Pericardium fibroblast (primary cell): Measurements from ENCODE around the gene OBSL1. TPM values are rescaled to one million over a fixed set of nuclear protein-coding genes. Genes with fewer than 3 reads are reported as not detected.

Source experiments
- total RNA-seq: library from RNA; depleted of rRNA; stranded (reverse); fragments of >200 nt; gene quantifications from 2 replicates; pipeline ENCODE4 v1.2.3, GENCODE V29; 2015

Gene OBSL1
- 108 and 140 TPM in 2 replicates for total RNA-seq

DNA sequence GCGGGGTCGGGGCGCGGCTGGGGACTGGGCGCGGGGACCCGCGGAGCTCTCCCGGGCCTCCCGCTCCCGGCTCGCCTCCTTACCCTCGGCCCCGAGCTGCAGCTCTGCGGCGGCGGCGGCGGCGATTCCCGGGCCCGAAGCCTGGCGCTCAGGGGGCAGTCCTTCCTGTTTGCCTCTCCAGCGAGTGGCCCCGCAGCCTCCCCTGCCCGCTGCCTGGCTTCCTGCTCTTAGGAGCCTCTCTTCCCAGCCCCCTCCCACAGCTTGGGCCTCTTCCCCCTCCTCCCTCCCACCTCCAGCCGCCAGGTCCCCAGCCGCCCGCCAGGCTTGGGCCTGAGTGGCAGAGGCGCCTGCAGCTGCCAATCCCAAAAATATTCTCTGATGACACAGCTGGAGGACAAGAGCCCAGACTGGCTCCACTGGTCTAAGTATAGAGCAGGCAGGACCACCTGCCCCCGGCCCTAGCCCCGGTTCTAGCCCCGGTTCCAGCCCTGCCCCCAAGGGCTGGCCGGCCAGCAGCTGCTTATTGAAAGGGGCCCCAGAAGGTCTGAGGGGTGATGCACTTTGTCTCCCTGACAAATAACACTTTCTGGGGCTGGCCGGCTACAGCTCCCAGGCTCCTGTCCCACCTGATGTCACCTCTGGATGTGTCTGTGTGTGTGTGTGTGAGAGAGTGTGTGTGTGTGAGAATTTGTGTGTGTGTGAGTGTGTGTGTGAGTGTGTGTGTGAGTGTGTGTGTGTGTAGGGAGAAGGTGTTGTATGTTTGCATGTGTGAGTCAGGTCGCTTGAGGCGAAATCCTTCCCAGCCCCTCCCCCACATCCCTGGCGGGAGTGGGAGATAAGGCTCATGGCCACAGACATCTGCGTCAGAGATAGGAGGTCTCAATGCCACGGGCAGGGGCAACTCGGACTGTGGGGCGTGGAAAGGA, at the start of gene OBSL1:
Gene OBSL1 (minus strand): TSS at position 229 of the 926 bp plus-strand sequence. CDS start 307 bp downstream, outside the sequence.

DNA sequence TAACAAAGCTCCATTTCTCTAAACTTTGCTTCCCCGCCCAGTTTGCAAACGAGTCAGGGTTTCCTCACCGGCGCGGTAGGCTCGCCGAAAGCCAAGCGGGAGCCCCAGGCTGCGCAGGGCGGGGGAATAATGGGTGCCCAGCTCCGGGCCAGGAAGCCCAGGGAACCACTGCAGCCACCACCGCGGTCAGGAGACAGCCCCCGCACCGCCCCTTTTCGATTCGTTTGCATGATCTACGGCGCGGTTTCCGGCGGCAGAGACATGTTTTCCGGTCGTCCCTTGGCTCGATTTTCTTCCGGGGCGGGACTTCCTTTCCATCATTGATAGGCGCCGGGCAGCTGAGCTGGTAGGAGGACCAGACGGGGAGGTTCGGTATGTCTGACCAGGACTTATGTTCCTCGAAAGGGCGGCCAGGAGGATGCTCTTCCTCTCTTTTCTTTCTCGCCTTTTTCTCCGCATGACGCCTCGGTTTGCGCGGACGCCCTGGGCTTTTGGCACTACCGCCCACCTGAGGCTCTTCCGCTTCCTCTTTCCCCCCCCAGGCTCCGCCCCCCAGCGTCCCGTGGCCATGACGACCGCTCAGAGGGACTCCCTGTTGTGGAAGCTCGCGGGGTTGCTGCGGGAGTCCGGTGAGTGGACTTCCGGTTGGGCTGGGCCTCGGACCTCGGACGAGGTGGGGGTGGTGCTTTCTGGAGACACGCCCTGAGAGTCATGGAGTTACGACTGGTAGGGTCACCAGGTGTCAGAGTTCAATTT, 26.4 kb upstream of the OBSL1 start, which contains the start of gene STK11IP:
Gene STK11IP (plus strand): TSS at position 306 of the 756 bp plus-strand sequence. CDS start 263 bp downstream, at position 569.

DNA sequence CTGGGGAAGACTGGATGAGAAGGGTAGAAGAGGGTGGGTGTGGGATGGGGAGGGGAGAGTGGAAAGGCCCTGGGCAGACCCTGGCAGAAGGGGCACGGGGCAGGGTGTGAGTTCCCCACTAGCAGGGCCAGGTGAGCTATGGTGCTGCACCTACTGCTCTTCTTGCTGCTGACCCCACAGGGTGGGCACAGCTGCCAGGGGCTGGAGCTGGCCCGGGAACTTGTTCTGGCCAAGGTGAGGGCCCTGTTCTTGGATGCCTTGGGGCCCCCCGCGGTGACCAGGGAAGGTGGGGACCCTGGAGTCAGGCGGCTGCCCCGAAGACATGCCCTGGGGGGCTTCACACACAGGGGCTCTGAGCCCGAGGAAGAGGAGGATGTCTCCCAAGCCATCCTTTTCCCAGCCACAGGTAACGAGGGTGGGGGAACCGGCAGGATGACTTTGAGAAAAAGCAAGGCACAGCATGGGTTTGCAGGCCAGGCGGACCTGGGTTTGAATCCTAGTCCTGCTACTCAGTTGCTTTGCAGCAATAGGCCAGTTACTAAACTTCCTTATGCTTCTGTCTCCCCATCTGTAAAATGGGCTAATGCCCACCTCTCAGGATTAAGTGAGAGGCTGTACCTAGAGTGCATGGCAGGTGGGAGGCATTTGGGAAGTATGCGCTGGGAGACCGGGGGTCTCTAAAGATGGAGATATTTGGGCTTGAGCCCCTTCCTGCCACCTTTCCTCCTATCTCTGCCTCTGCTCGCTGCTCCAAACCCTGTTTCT, 1.1 kb upstream of the OBSL1 start, which contains the start of gene INHA:
Gene INHA (plus strand): TSS at position 74 of the 765 bp plus-strand sequence. CDS start 65 bp downstream, at position 139.

DNA sequence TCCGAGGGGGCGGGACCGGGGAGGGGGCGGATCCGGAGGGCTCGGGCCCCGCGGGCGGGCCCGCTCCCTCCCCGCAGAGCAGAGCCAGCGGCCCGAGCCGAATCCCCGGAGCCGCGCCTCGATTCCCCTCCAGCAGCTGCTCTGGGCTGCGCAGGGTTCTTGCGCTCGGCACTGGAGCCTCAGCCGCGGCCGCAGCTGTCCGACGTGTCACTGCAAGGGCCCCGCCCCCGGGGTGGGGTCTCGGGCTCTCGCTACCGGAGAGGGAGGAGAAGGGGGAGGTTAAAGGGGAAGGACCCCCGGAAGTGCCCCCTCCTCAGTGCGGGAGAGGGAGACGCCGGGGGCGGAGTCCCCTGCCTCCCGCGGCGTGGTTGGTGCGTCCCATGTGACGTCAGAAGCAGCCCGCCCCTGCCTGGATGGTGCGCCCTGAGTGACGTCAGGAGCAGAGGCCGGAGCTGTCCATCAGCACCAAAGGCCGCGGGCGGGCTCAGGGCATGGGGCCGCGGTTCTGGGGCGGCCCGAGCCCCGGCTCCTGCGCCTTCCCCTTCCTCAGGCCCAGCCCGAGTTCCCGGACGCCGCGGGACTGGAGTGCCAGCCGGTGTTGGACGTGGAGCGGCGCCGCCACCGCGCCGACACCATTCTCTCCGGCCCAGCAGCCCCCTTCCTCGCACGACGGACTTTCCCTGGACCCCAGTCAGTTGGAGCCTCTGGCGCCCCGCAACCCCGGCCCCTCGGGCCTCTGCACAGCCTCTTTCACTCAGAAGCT, 27.6 kb downstream of the OBSL1 start, which contains the start of the genes CHPF and TMEM198:
Gene CHPF (minus strand): TSS at position 214 of the 763 bp plus-strand sequence. CDS start 271 bp downstream, outside the sequence.
Gene TMEM198 (plus strand): TSS at position 433 of the 763 bp plus-strand sequence. CDS start 700 bp downstream, outside the sequence.

DNA sequence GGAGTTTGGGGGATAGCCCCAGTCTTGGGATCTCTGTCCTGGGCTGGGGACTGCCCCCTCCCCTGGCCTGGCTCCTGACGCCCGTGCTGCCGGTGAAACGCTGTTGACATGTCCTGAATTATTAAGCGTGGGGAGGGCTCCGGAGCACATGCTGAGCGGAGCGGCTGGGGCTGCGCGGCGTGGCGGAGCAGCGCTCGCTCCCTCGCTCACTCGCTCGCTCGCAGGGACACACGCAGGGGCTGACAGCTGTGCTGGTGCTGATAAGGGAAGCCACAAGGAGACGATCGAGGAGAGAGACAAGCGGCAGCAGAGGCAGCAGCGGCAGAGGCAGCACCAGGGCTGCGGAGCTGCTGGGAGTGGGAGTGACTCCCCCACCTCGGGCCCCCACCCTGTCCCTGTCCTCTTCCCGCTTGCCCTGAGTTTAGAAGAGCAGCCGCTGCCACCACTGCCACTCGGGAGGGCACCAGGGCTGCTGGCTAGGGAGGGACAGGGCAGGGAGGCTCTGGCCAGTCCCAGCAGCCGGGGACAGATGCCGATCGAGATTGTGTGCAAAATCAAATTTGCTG, 57.1 kb downstream of the OBSL1 start, which contains the start of gene ASIC4:
Gene ASIC4 (plus strand): TSS at position 287 of the 566 bp plus-strand sequence. CDS start 243 bp downstream, at position 530.

Other genes starting within 250 kb of the OBSL1 start
- not detected in 2 replicates for gene RESP18, start 238.8 kb downstream of the OBSL1 start, total RNA-seq
- 58.1 and 63.8 TPM in 2 replicates for gene DNPEP, start 183.6 kb downstream of the OBSL1 start, total RNA-seq
- gene DES, start 153.2 kb downstream of the OBSL1 start, total RNA-seq, result 98.0 and 165 TPM in 2 replicates
- gene SPEG, start 136.7 kb downstream of the OBSL1 start, total RNA-seq, result 22.5 and 32.4 TPM in 2 replicates
- gene GMPPA, start 72.6 kb downstream of the OBSL1 start, total RNA-seq, result 34.4 and 70.1 TPM in 2 replicates
- gene ASIC4, start 57.1 kb downstream of the OBSL1 start, total RNA-seq, result 0.23 TPM in 1 of 2 replicates, not detected in the other
- gene CHPF, start 27.7 kb downstream of the OBSL1 start, total RNA-seq, result 371 and 527 TPM in 2 replicates
- 1.9 and 10.2 TPM in 2 replicates for gene TMEM198, start 27.5 kb downstream of the OBSL1 start, total RNA-seq
- gene INHA, start 771 bp upstream of the OBSL1 start, total RNA-seq, result 1.1 TPM in 1 of 2 replicates, not detected in the other
- 7.9 and 16.8 TPM in 2 replicates for gene STK11IP, start 26.3 kb upstream of the OBSL1 start, total RNA-seq
- gene SLC4A3, start 56.1 kb upstream of the OBSL1 start, total RNA-seq, result 3.4 and 9.3 TPM in 2 replicates